GM23338 (cell line): ENCODE data around the gene BOLA3. TPM values are rescaled to one million over a fixed set of nuclear protein-coding genes. Genes with fewer than 3 reads are reported as not detected.

Source experiments
- ATAC-seq: fragments of 200-7000 bp; cut with Tn5 transposase; 3 replicates; pipeline ENCODE4 v1.9.1; 2020
- DNase-seq: peaks from one replicate; pipeline ENCODE4 v3.0.0-alpha.2; 2015; ENCODE audit warnings: low spot score
- H2AFZ ChIP-seq: fragments of 200-600 bp; sonication (generic); 2 replicates; pipeline ENCODE4 v1.8.0; 2016; ENCODE audit warnings: antibody characterized with exemption, mild to moderate bottlenecking, moderate library complexity
- H3F3A ChIP-seq: fragments of 200-600 bp; sonication (generic); replicated peaks from 2 replicates; pipeline ENCODE4 v1.8.0; 2017; ENCODE audit warnings: antibody characterized with exemption, mixed run types, low read depth
- H3K27ac ChIP-seq: fragments of 200-600 bp; sonication (generic); 2 replicates; pipeline ENCODE4 v1.6.1; 2016; ENCODE audit warnings: low read depth
- H3K27me3 ChIP-seq: fragments of 200-600 bp; sonication (generic); 2 replicates; pipeline ENCODE4 v1.8.0; 2016; ENCODE audit warnings: mild to moderate bottlenecking, mixed run types, moderate library complexity; ENCODE audit not compliant: insufficient read depth
- H3K36me3 ChIP-seq: fragments of 200-600 bp; sonication (generic); 2 replicates; pipeline ENCODE4 v1.8.0; 2016; ENCODE audit warnings: mild to moderate bottlenecking; ENCODE audit not compliant: insufficient read depth
- H3K4me1 ChIP-seq: fragments of 200-600 bp; sonication (generic); 2 replicates; pipeline ENCODE4 v1.8.0; 2016; ENCODE audit warnings: mild to moderate bottlenecking, moderate library complexity; ENCODE audit not compliant: insufficient read depth
- H3K4me2 ChIP-seq: fragments of 200-600 bp; sonication (generic); 2 replicates; pipeline ENCODE4 v1.7.1; 2017; ENCODE audit warnings: mixed run types
- H3K4me3 ChIP-seq: fragments of 200-600 bp; sonication (generic); 2 replicates; pipeline ENCODE4 v1.6.1; 2016; ENCODE audit warnings: mixed run types
- H3K79me2 ChIP-seq: fragments of 200-600 bp; sonication (generic); replicated peaks from 2 replicates; pipeline ENCODE4 v1.8.0; 2017; ENCODE audit warnings: mild to moderate bottlenecking; ENCODE audit not compliant: insufficient read depth
- H3K9me2 ChIP-seq: fragments of 200-600 bp; sonication (generic); 2 replicates; pipeline ENCODE4 v1.8.0; 2017; ENCODE audit not compliant: insufficient read depth
- H4K20me1 ChIP-seq: fragments of 200-600 bp; sonication (generic); replicated peaks from 2 replicates; pipeline ENCODE4 v1.8.0; 2017; ENCODE audit warnings: mild to moderate bottlenecking; ENCODE audit not compliant: insufficient read depth
- H3K27ac Mint-ChIP-seq: 2 replicates; pipeline ENCODE4 v1.8.0; 2020; ENCODE audit warnings: inconsistent platforms, mild to moderate bottlenecking, moderate library complexity, mixed read lengths
- H3K27me3 Mint-ChIP-seq: 3 replicates; pipeline ENCODE4 v1.8.0; 2022; ENCODE audit warnings: low read depth, mild to moderate bottlenecking, moderate library complexity, mixed read lengths, inconsistent platforms; ENCODE audit not compliant: insufficient read depth, poor library complexity
- H3K36me3 Mint-ChIP-seq: 3 replicates; pipeline ENCODE4 v1.8.0; 2021; ENCODE audit warnings: low read depth, mild to moderate bottlenecking, inconsistent platforms, moderate library complexity, mixed read lengths
- H3K4me1 Mint-ChIP-seq: 3 replicates; pipeline ENCODE4 v1.8.0; 2020; ENCODE audit warnings: mild to moderate bottlenecking, inconsistent platforms, mixed read lengths
- H3K4me3 Mint-ChIP-seq: 3 replicates; pipeline ENCODE4 v1.8.0; 2021; ENCODE audit warnings: moderate library complexity, mild to moderate bottlenecking, inconsistent platforms, mixed read lengths
- H3K9me3 Mint-ChIP-seq: 3 replicates; pipeline ENCODE4 v1.8.0; 2020; ENCODE audit warnings: moderate library complexity, mild to moderate bottlenecking, inconsistent platforms, mixed read lengths
- CREB1 ChIP-seq: fragments of 250-450 bp; sonication (Bioruptor Pico); IDR thresholded peaks from 2 replicates; pipeline ENCODE4 v1.5.0; 2020; ENCODE audit warnings: low read depth, mild to moderate bottlenecking, moderate library complexity
- CTCF ChIP-seq, 2 experiments: fragments of 200-600 bp in 1 of 2; sonication (generic) in 1 of 2; conservative IDR thresholded peaks; 2 replicates each; pipeline versions ENCODE4 v1.5.1 to v1.6.1; 2016 to 2017; ENCODE audit warnings: antibody characterized with exemption in 2 of 2, low read depth in 2 of 2, mild to moderate bottlenecking in 2 of 2, moderate library complexity in 1 of 2
- ETS1 ChIP-seq: IDR thresholded peaks from 2 replicates; pipeline ENCODE4 v1.6.1; 2016; ENCODE audit warnings: antibody characterized with exemption
- EZH2 ChIP-seq: fragments of 200-600 bp; sonication (generic); IDR thresholded peaks from one replicate; pipeline ENCODE4 v1.8.0; 2017; ENCODE audit warnings: antibody characterized with exemption, mild to moderate bottlenecking, low read depth; ENCODE audit not compliant: unreplicated experiment
- EZH2phosphoT487 ChIP-seq: fragments of 200-600 bp; sonication (generic); IDR thresholded peaks from one replicate; pipeline ENCODE4 v1.8.1; 2018; ENCODE audit warnings: antibody characterized with exemption; ENCODE audit not compliant: unreplicated experiment
- JUNB ChIP-seq: IDR thresholded peaks from one replicate; pipeline ENCODE4 v1.6.1; 2016; ENCODE audit warnings: antibody characterized with exemption; ENCODE audit not compliant: unreplicated experiment
- NANOG ChIP-seq: IDR thresholded peaks from 2 replicates; pipeline ENCODE4 v1.6.1; 2016; ENCODE audit warnings: antibody characterized with exemption, borderline replicate concordance
- POLR2AphosphoS5 ChIP-seq: IDR thresholded peaks from 2 replicates; pipeline ENCODE4 v1.6.1; 2016; ENCODE audit warnings: antibody characterized with exemption, low read depth
- REST ChIP-seq: IDR thresholded peaks from one replicate; pipeline ENCODE4 v1.6.1; 2018; ENCODE audit warnings: antibody characterized with exemption; ENCODE audit not compliant: unreplicated experiment
- STAT1 ChIP-seq: IDR thresholded peaks from one replicate; pipeline ENCODE4 v1.6.1; 2016; ENCODE audit warnings: antibody characterized with exemption; ENCODE audit not compliant: unreplicated experiment
- ZNF114 ChIP-seq: fragments of 250-450 bp; sonication (Bioruptor Pico); IDR thresholded peaks from 2 replicates; pipeline ENCODE4 v1.5.0; 2020; ENCODE audit warnings: mild to moderate bottlenecking, moderate library complexity
- ZNF331 ChIP-seq: fragments of 250-450 bp; sonication (Bioruptor Pico); IDR thresholded peaks from 2 replicates; pipeline ENCODE4 v1.5.0; 2020; ENCODE audit warnings: low read depth, mild to moderate bottlenecking, moderate library complexity
- ZNF462 ChIP-seq: fragments of 250-450 bp; sonication (Bioruptor Pico); IDR thresholded peaks from 2 replicates; pipeline ENCODE4 v1.5.0; 2020; ENCODE audit warnings: mild to moderate bottlenecking, moderate library complexity
- polyA plus RNA-seq: library from polyadenylated mRNA; unstranded; fragments of >200 nt; fragmentation: Nextera tagmentation; extraction: Ambion mirVana; gene quantifications from 2 replicates; pipeline ENCODE4 v1.2.1, GENCODE V29; 2016
- total RNA-seq: library from RNA; depleted of rRNA; stranded (reverse); fragments of >200 nt; shearing (Covaris generic); gene quantifications from 2 replicates; pipeline ENCODE4 v1.2.3, GENCODE V29; 2014

Gene BOLA3
- total and polyA plus RNA-seq, 2 experiments from 2014 or later: 89.8 to 233 TPM

GRCh38 chr2:74148457-74149246 is 940 bp upstream of the BOLA3 start:
- ATAC-seq (peak; percentile 31), DNase-seq (peak; percentile 45)
- H3K9me2 ChIP-seq: no peaks in the 10 kb centered on the region
- H4K20me1 ChIP-seq: no peaks in the 10 kb centered on the region; the same call in 1 of the 2 replicates
- TF ChIP-seq JUNB: no peak
- TF ChIP-seq CTCF (conservative IDR thresholded peaks at IDR 0.05; ENCODE audit: low read depth in 2 of 2): no peak
- TF ChIP-seq ZNF114: no peak
- no peak for TF ChIP-seq STAT1
- no peak for TF ChIP-seq REST
- TF ChIP-seq ZNF462 (CRISPR knock-in tag): no peak
- TF ChIP-seq ETS1: no peak
- TF ChIP-seq CREB1 (CRISPR knock-in tag): no peak
- no peak for TF ChIP-seq ZNF331 (CRISPR knock-in tag)
- no peak for TF ChIP-seq POLR2AphosphoS5
- TF ChIP-seq NANOG: no peak
- no peak for TF ChIP-seq EZH2phosphoT487
- TF ChIP-seq EZH2: no peak
- H3K27ac ChIP-seq: 0 out of 2 replicates have a peak overlapping the region, but pooled peaks have one; percentile 69
- peak overlapping the region; percentile 99 for H3K4me2 ChIP-seq
- H3K4me3 ChIP-seq: peak overlapping the region; percentile 98
- no peaks in the 10 kb centered on the region for H3K9me3 Mint-ChIP-seq
- peaks cover 6% of the 10 kb centered on the region; the same call in 1 of the 2 replicates for H3K79me2 ChIP-seq
- H3K36me3 ChIP-seq: no peaks in the 10 kb centered on the region
- no peaks in the 10 kb centered on the region for H3K27me3 ChIP-seq
- no peak overlapping the region for H3K27ac Mint-ChIP-seq
- peak overlapping the region; percentile 100 for H2AFZ ChIP-seq
- peaks cover 11% of the 10 kb centered on the region for H3K4me1 Mint-ChIP-seq
- H3K4me1 ChIP-seq: peaks cover 19% of the 10 kb centered on the region
- H3K36me3 Mint-ChIP-seq: peaks cover 24% of the 10 kb centered on the region
- H3F3A ChIP-seq: peaks cover 4% of the 10 kb centered on the region; the same call in 1 of the 2 replicates
- H3K4me3 Mint-ChIP-seq: no peak overlapping the region
- H3K27me3 Mint-ChIP-seq: no peaks in the 10 kb centered on the region
